Measurements from ENCODE around the gene GPSM1.

Gene GPSM1

DNA sequence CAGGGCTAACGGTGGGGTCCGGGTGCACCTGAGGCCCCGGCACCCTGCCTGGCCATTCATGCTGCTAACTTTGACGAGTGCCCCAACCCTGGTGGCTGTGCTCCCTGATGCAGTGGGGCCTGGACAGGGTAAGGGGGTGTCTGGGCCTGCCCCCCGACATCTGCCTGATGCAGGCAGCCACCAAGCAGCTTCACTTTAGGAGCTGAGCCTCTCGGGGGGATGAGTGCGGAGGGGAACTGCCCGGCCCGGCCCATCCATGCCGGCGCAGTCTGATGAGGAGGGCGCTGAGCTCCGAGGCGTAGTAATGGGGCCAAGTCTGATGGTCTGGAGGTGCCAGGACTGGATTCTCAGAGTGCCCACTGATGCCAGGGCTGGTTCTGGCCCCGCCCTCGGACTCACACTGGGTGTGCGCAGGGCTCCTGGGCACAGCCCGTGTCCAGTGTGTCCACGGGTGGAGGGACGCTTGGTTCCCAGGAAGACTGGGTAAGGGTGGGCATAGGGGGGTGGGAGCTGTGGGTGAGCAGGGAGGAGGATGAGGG is 19.7 kb downstream of the GPSM1 start:
- no peak overlapping the region for H3K9ac ChIP-seq (ENCODE audit: low read depth, low read length)
- H3K4me1 ChIP-seq (ENCODE audit: insufficient read depth, low read length), result no peaks in the 10 kb centered on the region
- H3K27ac ChIP-seq (ENCODE audit: low read length), result no peak overlapping the region
- H3K27me3 ChIP-seq (ENCODE audit: insufficient read depth, low read length, poor library complexity), result no peaks in the 10 kb centered on the region
- no peak for DNase-seq
- no peaks in the 10 kb centered on the region for H3K36me3 ChIP-seq (ENCODE audit: insufficient read depth, low read length)
- no peaks in the 10 kb centered on the region for H4K20me1 ChIP-seq (ENCODE audit: insufficient read depth, low read length)
- H2AFZ ChIP-seq (ENCODE audit: low read depth, low read length), result no peak overlapping the region
- H3K4me3 ChIP-seq (ENCODE audit: low read depth in 1 of 2, low read length in 2 of 2), result no peak overlapping the region
- no peaks in the 10 kb centered on the region for H3K9me3 ChIP-seq (ENCODE audit: insufficient read depth, low read length, severe bottlenecking)
- H3K79me2 ChIP-seq (ENCODE audit: insufficient read depth, low read length), result no peaks in the 10 kb centered on the region
- TF ChIP-seq EZH2 (IDR thresholded peaks at IDR 0.05; ENCODE audit: borderline replicate concordance, low read depth, low read length, severe bottlenecking) (no peak), CTCF (IDR thresholded peaks at IDR 0.05; ENCODE audit: borderline replicate concordance, extremely low read depth, low read length, poor library complexity, severe bottlenecking) (no peak)
- no peak for ATAC-seq (ENCODE audit: insufficient read depth, low read depth)
- H3K4me2 ChIP-seq (ENCODE audit: insufficient read depth, low read length), result no peak overlapping the region

- Histone ChIP-seq H3K79me2 (ENCODE audit: insufficient read depth, low read length) (no peaks in the 10 kb centered on the region), H3K9me3 (ENCODE audit: insufficient read depth, low read length, severe bottlenecking) (no peaks in the 10 kb centered on the region), H3K4me1 (ENCODE audit: insufficient read depth, low read length) (no peaks in the 10 kb centered on the region), H3K36me3 (ENCODE audit: insufficient read depth, low read length) (no peaks in the 10 kb centered on the region), H3K9ac (ENCODE audit: low read depth, low read length) (no peak overlapping the region), H3K27ac (ENCODE audit: low read length) (no peak overlapping the region), H3K27me3 (ENCODE audit: insufficient read depth, low read length, poor library complexity) (no peaks in the 10 kb centered on the region), H2AFZ (ENCODE audit: low read depth, low read length) (no peak overlapping the region), H4K20me1 (ENCODE audit: insufficient read depth, low read length) (no peaks in the 10 kb centered on the region), H3K4me3 (ENCODE audit: low read depth in 1 of 2, low read length in 2 of 2) (no peak overlapping the region), H3K4me2 (ENCODE audit: insufficient read depth, low read length) (no peak overlapping the region)
- ATAC-seq (ENCODE audit: insufficient read depth, low read depth) (no peak), DNase-seq (no peak)
- TF ChIP-seq EZH2 (IDR thresholded peaks at IDR 0.05; ENCODE audit: borderline replicate concordance, low read depth, low read length, severe bottlenecking) (no peak), CTCF (IDR thresholded peaks at IDR 0.05; ENCODE audit: borderline replicate concordance, extremely low read depth, low read length, poor library complexity, severe bottlenecking) (no peak)
Measured at GRCh38 chr9:136347472-136348256, 20.3 kb downstream of the GPSM1 start.

- Histone ChIP-seq H3K4me3 (ENCODE audit: low read depth in 1 of 2, low read length in 2 of 2) (no peak overlapping the region), H3K79me2 (ENCODE audit: insufficient read depth, low read length) (no peaks in the 10 kb centered on the region), H3K27ac (ENCODE audit: low read length) (no peak overlapping the region), H4K20me1 (ENCODE audit: insufficient read depth, low read length) (no peaks in the 10 kb centered on the region; the same call in 1 of the 2 replicates), H3K4me2 (ENCODE audit: insufficient read depth, low read length) (no peak overlapping the region), H3K9ac (ENCODE audit: low read depth, low read length) (no peak overlapping the region), H3K36me3 (ENCODE audit: insufficient read depth, low read length) (no peaks in the 10 kb centered on the region), H3K27me3 (ENCODE audit: insufficient read depth, low read length, poor library complexity) (no peaks in the 10 kb centered on the region), H2AFZ (ENCODE audit: low read depth, low read length) (no peak overlapping the region), H3K9me3 (ENCODE audit: insufficient read depth, low read length, severe bottlenecking) (no peaks in the 10 kb centered on the region), H3K4me1 (ENCODE audit: insufficient read depth, low read length) (no peaks in the 10 kb centered on the region)
- no peak for TF ChIP-seq CTCF (IDR thresholded peaks at IDR 0.05; ENCODE audit: borderline replicate concordance, extremely low read depth, low read length, poor library complexity, severe bottlenecking)
- TF ChIP-seq EZH2 (IDR thresholded peaks at IDR 0.05; ENCODE audit: borderline replicate concordance, low read depth, low read length, severe bottlenecking), result no peak
- ATAC-seq (ENCODE audit: insufficient read depth, low read depth) (no peak), DNase-seq (no peak)
Measured at GRCh38 chr9:136348691-136349090, 21.4 kb downstream of the GPSM1 start.

All from DND-41 (cell line).